IMR-90 (cell line): ENCODE data around the gene FAM83F.

ENCODE experiments used
- CEBPB ChIP-seq: IDR thresholded peaks from 2 replicates; pipeline ENCODE4 v1.6.1; 2012; ENCODE audit warnings: low read depth, low read length, improper control_type of control experiment
- CTCF ChIP-seq: conservative IDR thresholded peaks from 2 replicates; pipeline ENCODE4 v1.5.1; 2012; ENCODE audit warnings: mild to moderate bottlenecking, low read depth, low read length, improper control_type of control experiment
- MAZ ChIP-seq: IDR thresholded peaks from 2 replicates; pipeline ENCODE4 v1.6.1; 2012; ENCODE audit warnings: low read depth, mild to moderate bottlenecking, low read length, improper control_type of control experiment, moderate library complexity, borderline replicate concordance
- MXI1 ChIP-seq: IDR thresholded peaks from 2 replicates; pipeline ENCODE4 v1.6.1; 2012; ENCODE audit warnings: low read depth, mild to moderate bottlenecking, low read length, moderate library complexity, borderline replicate concordance
- NFE2L2 ChIP-seq: fragments of 150-350 bp; IDR thresholded peaks from 2 replicates; pipeline ENCODE4 v1.6.1; 2016; ENCODE audit warnings: low read depth, mild to moderate bottlenecking, low read length
- POLR2A ChIP-seq: IDR thresholded peaks from 2 replicates; pipeline ENCODE4 v1.6.1; 2012; ENCODE audit warnings: mild to moderate bottlenecking, low read depth, low read length
- RCOR1 ChIP-seq: IDR thresholded peaks from 2 replicates; pipeline ENCODE4 v1.6.1; 2012; ENCODE audit warnings: mild to moderate bottlenecking, low read length, improper control_type of control experiment; ENCODE audit not compliant: insufficient replicate concordance
- RFX5 ChIP-seq: IDR thresholded peaks from 2 replicates; pipeline ENCODE4 v1.8.0; 2012; ENCODE audit warnings: low read depth, mild to moderate bottlenecking, low read length, moderate library complexity
- SMC3 ChIP-seq: fragments of 150-350 bp; IDR thresholded peaks from 2 replicates; pipeline ENCODE4 v1.6.1; 2016; ENCODE audit warnings: low read depth, mild to moderate bottlenecking, antibody characterized with exemption, low read length, moderate library complexity

GRCh38 chr22:40067639-40068038, 72.9 kb downstream of the FAM83F start:
- TF ChIP-seq POLR2A (no peak), CTCF (no peak), CEBPB (no peak), SMC3 (no peak), NFE2L2 (no peak), RFX5 (no peak), MXI1 (no peak), MAZ (no peak), RCOR1 (no peak)
